Urothelium cell line (cell line): ENCODE measurements around the gene OR10H3.
A peak's percentile ranks its signal among the peaks of the same experiment; 100 is the strongest.
"Not testable (repeated sequence)": the region's sequence is repeated elsewhere in the genome, so short reads cannot be mapped to it uniquely, and the experiment has no call there.

Experiments
- DNase-seq: peaks from one replicate; pipeline ENCODE4 v3.0.0; 2011; ENCODE audit warnings: low spot score, mixed read lengths
- FAIRE-seq: peaks from 2 replicates; lab custom pipeline; 2011; peaks lifted over from hg19 to GRCh38; lab: Jason Lieb, UNC

The OR10H3 gene

GRCh38 chr19:15776991-15777970 lies 39.5 kb downstream of the OR10H3 start:
- DNase-seq = no peak
- FAIRE-seq = no peak

DNA sequence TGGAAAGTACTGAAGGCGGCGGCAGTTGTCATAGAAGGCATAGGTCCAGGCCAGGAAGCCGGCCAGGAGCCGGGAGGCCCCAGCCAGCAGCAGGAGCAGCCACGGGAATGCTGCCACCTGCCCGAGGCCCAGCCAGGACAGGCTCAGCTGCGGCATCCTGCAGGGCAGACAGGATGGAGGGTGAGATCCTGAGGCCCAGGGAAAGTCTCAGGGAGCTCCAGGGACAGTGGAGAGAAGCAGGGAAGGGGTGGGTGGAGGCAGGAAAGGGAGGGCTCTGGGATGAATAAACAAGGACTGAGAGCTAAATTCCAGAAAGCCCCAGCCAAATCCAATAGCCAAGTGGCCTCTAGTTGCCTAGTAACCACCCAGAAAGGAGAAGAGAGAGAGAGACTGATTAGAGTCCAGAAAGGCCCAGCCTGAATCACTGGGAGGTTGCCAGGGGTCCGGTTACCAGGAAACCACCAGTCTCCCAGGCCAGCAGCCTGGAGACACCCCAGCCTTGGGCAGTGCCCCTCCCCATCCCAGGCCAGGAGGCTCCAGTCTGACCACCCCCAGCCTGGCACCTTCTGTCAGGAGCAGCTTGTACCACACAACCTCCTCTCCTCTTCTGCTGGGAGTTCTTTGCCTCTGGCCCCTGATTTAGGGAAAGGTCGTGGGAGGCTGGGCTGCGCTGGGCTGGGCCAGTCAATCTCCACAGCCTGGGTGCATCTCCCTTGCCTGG lies 42.1 kb downstream of the OR10H3 start:
- DNase-seq (peak; percentile 26), FAIRE-seq (no peak)

GRCh38 chr19:15780610-15781418 lies 43.0 kb downstream of the OR10H3 start:
- DNase-seq = no peak
- FAIRE-seq = no peak

DNA sequence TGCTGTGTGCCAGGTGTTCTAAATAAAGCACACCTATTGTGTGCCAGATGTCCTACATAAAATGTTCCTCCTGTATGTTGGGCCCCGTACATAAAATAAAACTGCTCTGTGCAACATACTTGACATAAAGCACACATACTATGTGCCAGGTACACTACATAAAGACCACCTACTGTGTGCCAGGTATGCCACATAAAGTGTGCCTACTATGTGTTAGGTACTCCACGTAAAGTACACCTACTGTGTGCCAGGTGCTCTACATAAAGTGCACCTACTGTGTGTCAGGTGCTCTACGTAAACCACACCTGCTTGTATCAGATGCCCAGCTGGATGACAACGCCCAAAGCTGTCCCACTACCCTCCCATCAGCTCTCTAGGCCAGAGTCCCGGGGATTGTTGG lies 43.9 kb downstream of the OR10H3 start:
- FAIRE-seq = no peak
- no peak for DNase-seq

- DNase-seq = no peak
- no peak for FAIRE-seq
These were observed 44.4 kb downstream of the OR10H3 start for GRCh38 chr19:15782211-15782610.

DNA sequence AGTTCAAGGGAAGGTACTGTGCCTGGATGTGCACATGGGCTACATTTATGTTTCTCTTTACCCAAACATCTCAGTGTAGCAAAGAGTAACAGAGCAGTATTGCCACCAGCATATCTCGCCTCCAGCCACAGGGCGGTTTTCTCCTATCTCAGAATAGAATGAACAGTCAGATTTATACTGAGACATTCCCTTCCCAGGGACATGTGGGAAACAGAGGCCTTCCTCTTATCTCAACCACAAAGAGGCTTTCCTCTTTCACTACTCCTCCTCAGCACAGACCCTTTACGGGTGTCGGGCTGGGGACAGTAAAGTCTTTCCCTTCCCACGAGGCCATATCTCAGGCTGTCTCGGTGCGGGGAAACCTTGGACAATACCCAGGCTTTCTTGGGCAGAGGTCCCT lies 45.1 kb downstream of the OR10H3 start:
- FAIRE-seq, DNase-seq: not testable (repeated sequence)

DNA sequence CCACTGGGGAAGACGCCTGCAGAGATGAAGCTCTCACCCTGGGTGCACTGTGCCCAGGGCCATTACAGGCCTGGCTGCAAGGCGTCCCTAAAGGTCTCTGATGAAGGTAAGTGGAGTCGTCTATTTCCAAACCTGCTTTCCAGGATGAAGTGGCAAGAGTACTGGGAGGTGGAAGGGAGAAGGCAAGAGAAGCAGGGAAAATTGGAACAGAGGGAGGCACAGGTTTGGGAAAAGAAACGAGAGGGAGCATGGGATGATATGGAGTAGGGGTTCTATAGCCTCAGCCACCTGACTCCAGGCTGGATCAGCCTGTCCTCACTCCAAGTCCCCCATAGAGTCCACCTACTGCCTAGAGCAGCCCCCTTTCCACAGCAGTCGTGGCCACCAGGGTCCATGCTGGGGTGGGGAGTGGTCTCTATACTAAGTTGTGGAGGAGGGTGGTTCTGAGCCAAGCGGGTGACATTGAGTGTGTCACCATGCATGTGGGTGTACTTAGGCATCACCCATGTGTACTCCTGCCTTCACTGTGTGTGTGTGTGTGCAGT lies 49.9 kb downstream of the OR10H3 start, which contains the start of gene OR10H5:
Gene OR10H5, plus strand, starts transcription at position 51 of the 545 bp plus-strand sequence. CDS start 6,388 bp downstream, outside the sequence.
- DNase-seq (no peak), FAIRE-seq (no peak)

- no peak for FAIRE-seq
- DNase-seq = no peak
These were observed 50.9 kb downstream of the OR10H3 start for GRCh38 chr19:15788594-15789270.

- FAIRE-seq = no peak
- no peak for DNase-seq
These were observed 52.3 kb downstream of the OR10H3 start for GRCh38 chr19:15790096-15790495.
